Measurements from ENCODE around the gene TJP2. TPM values are rescaled to one million over a fixed set of nuclear protein-coding genes. Genes with fewer than 3 reads are reported as not detected.
"Not testable (repeated sequence)": the region's sequence is repeated elsewhere in the genome, so short reads cannot be mapped to it uniquely, and the experiment has no call there.

The TJP2 gene
- total RNA-seq, 4 donors from 2014 or later = 101 to 301 (median 152) TPM

GRCh38 chr9:69299826-69300225 lies 125.7 kb downstream of the TJP2 start:
- Histone ChIP-seq H3K36me3 (no peaks in the 10 kb centered on the region), H3K9me3 (no peaks in the 10 kb centered on the region), H3K4me3 (no peak overlapping the region), H3K27me3 (no peaks in the 10 kb centered on the region), H3K4me1 (peaks cover 0 to 5% (median 3%) of the 10 kb centered on the region in 3 donors), H3K27ac (no peak overlapping the region)
- 25 to 33% methylated on average over 1 of the region's 1 CpG for WGBS, 2 donors
- TF ChIP-seq POLR2A (IDR thresholded peaks at IDR 0.05) (no peak), CTCF (IDR thresholded peaks at IDR 0.05) (no peak)
- intact Hi-C loops (cut with DNase I) = no loop called here
- DNase-seq = no peak

DNA sequence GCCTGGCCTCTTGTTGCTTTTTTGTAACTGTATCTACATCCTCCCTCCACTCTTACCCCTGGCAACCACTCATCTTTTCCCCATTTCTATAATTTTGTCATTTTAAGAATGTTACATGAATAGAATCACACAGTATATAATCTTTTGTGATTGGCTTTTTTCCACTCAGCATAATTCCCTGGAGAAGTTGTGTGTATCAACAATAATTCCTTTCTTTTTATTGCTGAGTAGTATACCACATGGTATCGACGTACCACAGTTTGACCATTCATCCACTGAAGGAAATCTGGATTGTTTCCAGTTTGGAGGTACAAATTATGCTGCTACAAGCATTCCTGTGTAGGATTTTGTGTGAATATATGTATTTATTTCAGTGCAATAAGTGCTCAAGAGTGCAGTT lies 129.3 kb downstream of the TJP2 start:
- no peak overlapping the region for H3K4me3 ChIP-seq
- WGBS, 2 donors = 90% methylated on average over 2 of the region's 2 CpGs
- H3K27me3 ChIP-seq = no peaks in the 10 kb centered on the region
- no peak for TF ChIP-seq POLR2A (IDR thresholded peaks at IDR 0.05)
- no peak for TF ChIP-seq CTCF (IDR thresholded peaks at IDR 0.05)
- peaks cover 0 to 5% (median 0%) of the 10 kb centered on the region in 3 donors for H3K4me1 ChIP-seq
- intact Hi-C loops (cut with DNase I) = no loop called here
- no peak for DNase-seq
- no peaks in the 10 kb centered on the region for H3K9me3 ChIP-seq
- no peak overlapping the region for H3K27ac ChIP-seq
- no peaks in the 10 kb centered on the region for H3K36me3 ChIP-seq

DNA sequence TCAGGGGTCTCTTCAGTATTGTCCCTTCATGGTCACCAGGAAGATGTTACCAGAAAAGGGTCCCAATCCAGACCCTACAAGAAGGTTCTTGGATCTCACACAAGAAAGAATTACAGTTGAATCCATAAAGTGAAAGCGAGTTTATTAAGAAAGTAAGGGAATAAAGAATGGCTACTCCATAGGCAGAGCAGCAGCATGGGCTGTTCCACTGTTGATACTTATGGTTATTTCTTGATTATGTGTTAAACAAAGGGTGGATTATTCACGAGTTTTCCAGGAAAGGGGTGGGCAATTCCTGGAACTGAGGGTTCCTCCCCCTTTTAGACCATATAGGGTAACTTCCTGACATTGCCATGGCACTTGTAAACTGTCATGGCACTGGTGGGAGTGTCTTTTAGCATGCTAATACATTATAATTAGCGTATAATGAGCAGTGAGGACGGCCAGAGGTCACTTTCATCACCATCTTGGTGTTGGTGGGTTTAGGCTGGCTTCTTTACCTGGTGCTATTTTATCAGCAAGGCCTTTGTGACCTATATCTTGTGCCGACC lies 132.9 kb downstream of the TJP2 start:
- H3K27ac ChIP-seq; intact Hi-C loops (cut with DNase I); H3K9me3 ChIP-seq; H3K27me3 ChIP-seq; DNase-seq; H3K36me3 ChIP-seq; H3K4me3 ChIP-seq; H3K4me1 ChIP-seq: not testable (repeated sequence)
- WGBS, 2 donors = 75 to 83% methylated on average over 5 of the region's 5 CpGs

DNA sequence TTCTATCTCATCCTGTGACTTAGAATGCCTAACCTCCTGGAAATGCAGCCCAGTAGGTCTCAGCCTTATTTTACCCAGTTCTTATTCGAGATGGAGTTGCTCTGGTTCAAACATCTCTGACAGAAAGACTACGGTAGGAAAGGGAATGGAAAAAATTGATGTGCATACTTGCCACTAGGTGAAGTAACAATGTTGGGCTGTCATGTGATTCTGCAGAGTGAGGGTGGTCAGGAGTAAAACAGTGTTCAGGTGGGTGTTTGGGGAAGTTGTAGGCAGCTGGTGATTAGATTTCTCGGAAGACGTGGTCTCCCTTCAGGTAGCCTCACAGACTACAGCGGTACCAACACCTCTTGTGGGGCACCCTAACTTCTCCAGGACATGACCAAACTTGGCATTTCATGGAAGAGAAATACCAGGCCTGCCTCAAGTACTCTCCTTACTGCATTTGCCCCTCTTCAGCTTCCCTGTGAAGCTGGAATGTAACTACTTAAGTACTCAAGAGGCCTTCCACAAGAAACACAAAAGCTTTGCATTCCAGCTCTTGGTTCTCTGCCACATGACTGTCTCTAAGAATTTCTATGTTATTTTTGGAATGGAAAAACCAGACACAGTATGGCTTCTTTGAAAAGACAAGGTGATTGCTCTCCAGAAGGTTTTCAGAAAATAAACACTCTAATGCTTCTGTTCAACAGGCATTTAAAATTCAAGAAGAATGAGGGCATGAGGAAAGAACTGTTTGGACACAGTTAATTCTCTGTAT lies 133.5 kb downstream of the TJP2 start:
- H3K4me3 ChIP-seq = no peak overlapping the region
- DNase-seq = no peak
- 77 to 84% methylated on average over 5 of the region's 5 CpGs for WGBS, 2 donors
- no peak overlapping the region for H3K27ac ChIP-seq
- no peaks in the 10 kb centered on the region for H3K36me3 ChIP-seq
- no peak for TF ChIP-seq POLR2A (IDR thresholded peaks at IDR 0.05)
- TF ChIP-seq CTCF (IDR thresholded peaks at IDR 0.05) = no peak
- peaks cover 0 to 3% (median 1%) of the 10 kb centered on the region in 3 donors for H3K9me3 ChIP-seq
- intact Hi-C loops (cut with DNase I) = no loop called here
- no peaks in the 10 kb centered on the region for H3K27me3 ChIP-seq
- peaks cover 0 to 5% (median 0%) of the 10 kb centered on the region in 3 donors for H3K4me1 ChIP-seq

GRCh38 chr9:69308206-69308931 lies 134.3 kb downstream of the TJP2 start:
- Histone ChIP-seq H3K4me3 (no peak overlapping the region), H3K27me3 (no peaks in the 10 kb centered on the region), H3K9me3 (peaks cover 0 to 10% (median 9%) of the 10 kb centered on the region in 3 donors), H3K36me3 (no peaks in the 10 kb centered on the region), H3K27ac (no peak overlapping the region), H3K4me1 (peaks cover 0 to 5% (median 0%) of the 10 kb centered on the region in 3 donors)
- intact Hi-C loops (cut with DNase I) = no loop called here
- 82 to 85% methylated on average over 5 of the region's 5 CpGs for WGBS, 2 donors
- TF ChIP-seq CTCF (IDR thresholded peaks at IDR 0.05) = no peak
- TF ChIP-seq POLR2A (IDR thresholded peaks at IDR 0.05) = no peak
- DNase-seq = no peak
